ENCODE data around the gene PLAC9.

The PLAC9 gene

GRCh38 chr10:80160361-80161320 is 28.1 kb downstream of the PLAC9 start:
- DNase-seq (ENCODE audit: low read depth), result no peak

DNA sequence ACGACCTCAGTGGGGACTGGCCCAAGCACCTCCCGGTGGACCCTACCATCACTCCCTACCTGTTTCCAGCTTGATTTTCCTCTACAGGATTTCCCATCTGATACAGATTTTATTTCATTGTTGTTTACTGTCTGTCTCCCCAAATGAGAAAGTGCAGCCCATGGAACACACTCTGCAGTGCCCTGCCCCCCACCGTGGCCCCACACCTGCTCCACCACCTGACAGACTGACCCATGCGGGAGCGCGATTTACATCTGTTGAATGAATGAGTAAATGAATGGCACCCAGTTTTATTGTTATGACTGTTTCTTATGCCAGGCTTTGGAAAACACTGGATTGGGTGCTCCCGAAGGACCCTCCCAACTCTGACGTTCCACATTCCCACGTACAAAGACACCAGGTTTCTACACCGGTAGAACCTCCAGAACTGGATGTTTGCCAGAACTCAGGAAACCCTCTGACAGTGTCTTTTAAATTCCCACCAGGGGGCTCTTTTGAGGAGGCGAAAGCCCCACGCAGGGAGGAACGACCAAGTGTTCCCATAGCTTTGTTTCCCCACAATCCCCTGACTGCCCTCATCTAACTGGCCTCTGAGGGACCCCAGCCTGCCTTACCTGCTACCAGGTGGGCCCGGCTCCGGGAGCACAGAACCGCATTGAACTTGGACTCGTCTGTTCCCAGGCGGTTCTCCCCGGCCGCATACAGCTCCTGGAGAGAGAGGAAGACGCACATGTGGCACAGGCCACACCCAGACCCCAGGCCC is 29.0 kb downstream of the PLAC9 start:
- no peak for DNase-seq (ENCODE audit: low read depth)

DNA sequence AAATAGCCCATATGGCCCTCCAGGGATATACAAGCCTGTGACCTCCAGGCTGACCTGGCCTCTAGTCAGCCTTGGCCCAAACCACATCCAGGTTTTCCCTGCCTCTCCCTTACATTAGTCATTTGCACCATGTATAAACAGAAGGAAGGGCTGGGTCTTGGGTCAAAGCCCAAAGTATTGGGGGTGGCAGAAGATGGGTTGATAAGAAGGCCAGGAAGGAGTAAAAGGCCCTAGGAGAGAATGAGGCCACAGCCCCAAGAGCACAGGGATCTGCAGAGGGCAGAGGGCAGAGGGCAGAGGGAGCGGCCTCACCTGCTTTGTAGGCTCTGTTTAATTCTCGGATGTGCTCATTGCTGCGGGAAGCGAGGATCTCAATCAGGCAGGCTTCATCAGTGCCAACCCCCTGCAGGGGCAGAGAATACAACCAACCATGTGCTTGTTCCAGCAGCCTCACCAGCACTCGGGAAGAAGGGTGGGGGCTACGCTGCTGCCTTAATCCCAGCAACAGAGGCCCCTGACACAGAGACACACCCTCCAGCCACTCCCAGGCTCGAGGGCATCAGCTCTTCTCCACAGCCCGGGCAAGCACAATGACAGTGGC is 31.3 kb downstream of the PLAC9 start:
- DNase-seq (ENCODE audit: low read depth), result no peak

GRCh38 chr10:80164596-80164995 is 32.1 kb downstream of the PLAC9 start:
- DNase-seq (ENCODE audit: low read depth), result no peak

DNA sequence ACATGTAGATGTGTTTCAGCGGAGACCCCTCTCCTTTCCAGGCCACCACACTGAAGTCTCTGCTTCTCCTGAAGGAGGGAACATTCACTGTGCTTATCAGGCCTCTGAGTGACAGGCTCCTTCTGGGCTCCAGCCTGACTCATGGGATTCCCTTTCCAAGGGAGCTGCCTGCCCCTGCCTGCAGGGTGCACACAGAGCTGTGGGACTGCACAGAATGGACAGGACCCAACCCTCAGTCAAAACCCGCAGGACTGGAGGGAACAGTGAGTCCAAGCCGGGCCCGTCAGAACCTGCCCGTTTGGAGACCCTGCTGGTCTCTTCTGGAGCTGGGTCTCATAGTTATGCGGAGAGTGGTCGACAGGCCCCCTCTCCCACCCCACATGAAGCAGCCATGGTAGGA is 32.6 kb downstream of the PLAC9 start:
- no peak for DNase-seq (ENCODE audit: low read depth)

DNA sequence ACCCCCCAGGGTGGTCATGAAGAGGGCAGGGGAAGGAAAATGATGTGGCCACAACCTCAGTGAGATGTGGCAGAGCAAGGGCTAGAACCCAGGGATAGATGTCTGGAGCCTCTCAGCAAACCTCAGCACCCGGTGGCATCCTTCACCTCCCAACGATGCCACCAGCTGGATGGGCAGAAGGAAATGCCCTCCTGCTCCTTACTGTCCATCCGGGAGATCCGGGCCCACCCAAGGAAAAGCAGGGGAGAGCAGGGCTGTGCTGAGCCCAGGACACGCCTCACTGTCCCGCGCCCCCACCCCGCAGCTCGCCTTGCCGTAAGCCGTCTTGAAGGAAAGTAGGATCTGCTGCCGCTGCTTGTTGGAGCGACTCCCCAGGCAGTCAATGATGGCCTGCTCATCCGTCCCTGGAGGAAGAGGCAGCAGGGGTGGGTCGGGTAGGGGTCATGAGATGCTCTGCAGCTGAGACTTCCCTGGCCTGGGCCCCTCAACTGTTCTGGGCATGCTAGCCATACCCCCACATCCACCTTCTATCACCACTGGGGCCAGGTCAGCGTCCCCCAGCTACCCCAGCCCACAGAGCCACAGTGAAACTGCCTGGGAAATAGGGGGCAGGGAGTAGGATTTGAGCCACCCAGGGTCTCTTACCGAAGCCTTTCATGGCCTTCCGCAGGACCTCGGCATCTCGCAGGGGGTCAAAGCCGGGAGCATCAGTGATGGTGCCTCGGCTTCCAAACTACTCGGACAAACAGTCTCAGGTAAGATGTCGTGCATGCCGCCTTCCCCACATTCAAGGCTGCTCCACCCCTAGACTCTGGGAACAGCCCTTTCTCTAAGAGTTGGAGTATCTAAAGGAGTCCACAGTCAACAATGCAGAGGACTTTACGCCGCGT is 34.3 kb downstream of the PLAC9 start:
- DNase-seq (ENCODE audit: low read depth), result no peak

DNA sequence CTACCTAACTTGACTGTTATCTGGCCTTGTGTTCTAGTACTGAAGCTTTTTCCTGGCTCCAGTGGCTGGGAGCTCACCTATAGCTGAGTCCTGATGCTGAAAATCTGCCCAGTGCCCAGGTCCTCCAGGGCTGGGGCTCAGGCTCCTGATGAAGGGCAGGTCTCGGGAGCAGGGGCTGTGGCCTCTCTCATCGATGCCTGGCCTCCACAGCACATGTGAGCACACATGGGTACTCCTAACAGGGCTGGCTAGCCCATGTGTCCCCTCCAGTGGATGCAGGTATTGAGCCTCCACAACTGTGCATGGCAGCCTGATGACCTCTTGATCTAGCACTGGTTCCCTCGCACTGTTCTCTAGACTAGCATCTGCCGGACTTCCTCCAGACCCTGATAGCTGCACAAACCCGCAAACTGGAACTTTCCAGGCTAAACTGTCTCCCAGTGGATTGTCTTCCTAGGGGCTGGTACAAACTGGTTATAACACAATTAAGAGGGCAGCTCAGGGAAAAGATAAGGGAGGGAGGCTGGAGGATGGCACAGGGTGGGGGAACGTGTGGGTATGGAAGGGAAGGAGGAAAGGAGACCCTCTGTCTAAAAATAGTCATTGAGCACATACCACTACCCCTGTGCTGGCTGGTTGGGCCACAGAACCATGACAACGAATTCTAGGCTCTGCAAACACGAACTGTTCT is 35.1 kb downstream of the PLAC9 start:
- no peak for DNase-seq (ENCODE audit: low read depth)

DNA sequence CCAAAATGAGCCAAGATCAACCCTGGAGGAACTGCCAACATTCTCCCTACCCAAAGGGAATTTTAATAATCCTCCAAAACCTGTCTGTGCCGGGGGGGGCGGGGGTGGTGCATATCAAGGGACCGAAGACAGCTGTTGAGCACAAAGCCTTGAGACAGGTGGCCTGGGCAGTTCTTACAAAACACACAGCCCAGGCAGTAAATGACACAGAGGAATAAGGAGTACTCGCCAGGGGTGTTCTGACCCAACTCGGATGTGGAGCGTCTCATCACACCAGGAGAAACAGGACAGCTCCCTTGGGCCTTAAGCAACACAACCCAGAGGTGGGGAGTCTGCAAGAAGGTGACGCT is 35.6 kb downstream of the PLAC9 start:
- no peak for DNase-seq (ENCODE audit: low read depth)

GRCh38 chr10:80168679-80169380 is 36.3 kb downstream of the PLAC9 start:
- DNase-seq (ENCODE audit: low read depth), result no peak

DNA sequence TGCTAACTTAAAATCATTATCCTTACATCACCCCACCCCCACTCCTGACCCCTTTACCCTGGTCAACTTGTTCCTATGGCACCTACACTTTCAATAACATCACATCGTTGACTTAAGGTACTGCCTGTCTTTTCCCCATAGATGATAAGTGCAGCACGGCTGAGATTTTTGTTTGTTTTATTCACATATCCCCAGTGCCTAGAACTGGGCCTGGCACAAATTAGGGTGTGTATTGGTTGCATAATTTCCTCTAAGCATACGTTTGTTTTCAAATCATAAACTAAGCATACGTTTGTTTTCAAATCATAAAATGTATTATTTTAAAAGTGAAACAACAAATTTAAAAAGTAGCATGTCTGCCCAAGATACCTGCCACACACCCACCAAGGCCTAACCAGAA is 37.5 kb downstream of the PLAC9 start:
- DNase-seq (ENCODE audit: low read depth), result no peak

GRCh38 chr10:80170641-80171040 is 38.1 kb downstream of the PLAC9 start:
- DNase-seq (ENCODE audit: low read depth), result no peak

GRCh38 chr10:80171248-80171660 is 38.7 kb downstream of the PLAC9 start:
- DNase-seq (ENCODE audit: low read depth), result no peak

GRCh38 chr10:80172896-80173295 is 40.4 kb downstream of the PLAC9 start:
- DNase-seq (ENCODE audit: low read depth), result no peak

- no peak for DNase-seq (ENCODE audit: low read depth)
Observed at GRCh38 chr10:80173466-80173865, 40.9 kb downstream of the PLAC9 start.

- no peak for DNase-seq (ENCODE audit: low read depth)
Observed at GRCh38 chr10:80174641-80175395, 42.3 kb downstream of the PLAC9 start.

DNA sequence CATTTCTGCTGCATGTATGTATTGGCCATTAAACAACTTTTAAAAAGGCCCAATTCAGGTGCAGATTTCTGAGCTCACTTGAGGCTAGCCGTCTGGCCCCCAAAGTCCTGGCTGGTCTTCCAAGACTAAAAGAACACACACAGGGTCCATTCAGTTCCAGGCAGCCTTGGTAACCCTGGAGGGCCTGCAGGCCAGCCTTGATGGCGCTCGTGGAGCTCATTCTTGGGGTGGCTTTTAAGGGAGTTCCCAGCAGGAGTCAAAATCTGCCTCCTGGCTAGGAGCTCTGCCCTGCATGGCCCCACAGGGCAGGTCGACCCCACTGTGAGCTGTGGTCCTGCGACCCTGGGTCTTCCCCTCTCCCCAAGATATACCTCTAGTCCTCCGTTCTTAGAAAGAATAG is 44.0 kb downstream of the PLAC9 start:
- no peak for DNase-seq (ENCODE audit: low read depth)

DNA sequence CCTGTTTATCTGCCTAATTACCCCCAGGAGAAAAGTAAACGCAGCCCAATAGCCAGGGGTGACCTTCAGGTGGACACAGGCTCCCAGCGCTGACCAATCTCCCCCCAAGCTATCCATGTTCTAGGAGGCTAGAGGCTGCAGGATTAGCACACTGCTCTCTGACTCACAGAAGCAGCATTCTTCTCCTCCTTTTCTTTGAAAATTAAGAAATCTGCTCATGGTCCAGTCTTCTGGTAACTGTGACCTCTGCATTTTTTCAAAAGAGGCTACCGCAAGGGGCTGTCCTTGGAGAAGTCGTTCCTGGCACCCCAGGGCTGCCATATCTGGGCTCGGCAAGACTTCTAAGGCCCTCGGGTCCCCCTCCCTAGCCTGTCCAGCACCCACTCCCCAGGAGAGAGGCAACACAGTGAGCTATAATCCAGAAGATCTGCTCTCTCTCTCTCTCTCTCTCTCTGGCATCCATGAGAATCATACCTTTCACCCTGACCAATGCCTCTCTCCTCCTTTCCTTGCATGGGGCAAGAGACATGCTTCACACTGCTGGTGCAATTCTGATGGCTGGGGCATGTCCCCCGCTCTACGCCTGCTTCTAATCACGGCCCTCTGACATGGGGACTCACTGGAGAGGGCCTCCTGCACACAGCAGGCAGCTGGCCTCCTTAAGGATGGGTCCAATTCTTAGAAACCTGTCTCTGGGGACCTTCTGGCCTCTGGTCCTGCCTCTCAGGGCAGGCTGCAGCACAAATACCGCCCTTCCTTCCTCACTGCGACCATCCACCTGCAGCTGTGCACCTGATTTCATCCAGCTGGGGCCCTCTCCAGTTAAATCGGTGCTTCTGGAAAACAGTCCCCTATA is 45.5 kb downstream of the PLAC9 start:
- DNase-seq (ENCODE audit: low read depth), result no peak

DNA sequence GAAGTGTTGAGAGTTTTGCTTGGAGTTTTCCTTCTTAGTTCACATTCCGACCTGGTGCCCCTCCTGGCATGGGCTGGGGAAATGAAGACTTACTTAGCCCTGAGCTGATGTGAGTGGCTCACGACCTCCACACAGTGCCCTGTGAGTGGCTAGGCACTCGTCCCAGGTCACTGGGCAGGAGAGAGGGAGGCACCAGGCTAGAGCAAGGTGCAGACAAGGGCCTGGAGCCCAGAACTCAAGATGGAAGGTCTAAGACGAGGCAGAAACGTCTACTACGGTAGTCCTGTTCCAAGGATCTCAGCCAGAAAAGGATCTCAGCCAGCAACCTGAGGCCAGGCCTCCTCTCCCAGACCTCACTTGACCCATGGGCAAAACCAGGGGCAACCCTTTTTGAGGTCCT is 50.5 kb downstream of the PLAC9 start:
- DNase-seq (ENCODE audit: low read depth), result no peak

DNA sequence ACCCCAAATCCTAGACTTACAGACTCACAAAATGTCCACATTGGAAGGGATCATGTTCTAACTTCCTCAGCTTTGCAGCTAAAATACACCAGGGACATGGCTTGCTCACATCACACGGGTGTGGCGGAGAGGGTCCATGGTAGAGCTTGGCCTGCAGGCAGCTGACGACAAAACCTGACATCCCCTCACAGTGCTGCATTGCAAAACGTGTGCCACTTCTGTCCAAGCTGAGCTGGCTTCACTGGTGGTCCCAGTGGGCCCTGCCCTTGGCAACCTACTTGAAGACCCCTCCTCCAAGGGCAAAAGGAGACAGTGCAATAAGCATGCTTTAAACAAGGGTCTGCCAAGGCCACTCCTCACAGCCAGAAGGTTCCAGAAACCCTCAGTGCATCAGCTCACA is 50.9 kb downstream of the PLAC9 start:
- DNase-seq (ENCODE audit: low read depth), result no peak
